T-cell (primary cell): Measurements from ENCODE around the gene TEX36. TPM values are rescaled to one million over a fixed set of nuclear protein-coding genes. Genes with fewer than 3 reads are reported as not detected.
"Not testable (repeated sequence)": the region's sequence is repeated elsewhere in the genome, so short reads cannot be mapped to it uniquely, and the experiment has no call there.

ENCODE experiments used
- ATAC-seq, 4 experiments: fragments of 200-7000 bp in 3 of 4; fragments of 150-1000 bp in 1 of 4; cut with Tn5 transposase; replicated peaks in 1 of 4; 1 replicate in 3 of 4; 2 replicates in 1 of 4; pipeline ENCODE4 v1.10.0; 2021; ENCODE audit warnings: moderate library complexity in 3 of 4, mild to moderate bottlenecking in 2 of 4, moderate number of reproducible peaks in 1 of 4
- CTCF ChIA-PET, 2 donors: fragments of 300-600 bp; sonication (Branson Sonifier 250); formaldehyde crosslinking; loops; one replicate each; lab custom pipeline; 2022; ENCODE audit warnings: antibody characterized with exemption in 2 of 2; lab: Charles Lee
- POLR2A ChIA-PET, 2 donors: fragments of 300-600 bp; sonication (Branson Sonifier 250); formaldehyde crosslinking; loops; one replicate each; lab custom pipeline; 2022; ENCODE audit warnings: antibody characterized with exemption in 2 of 2; lab: Charles Lee
- DNase-seq, 35 experiments: peaks; one replicate each; pipeline versions ENCODE4 v3.0.0 to v3.0.0-alpha.2; 2013 to 2023
- H3K27ac ChIP-seq: one replicate; pipeline ENCODE4 v1.5.1; 2013; ENCODE audit warnings: low read length
- H3K27me3 ChIP-seq, 2 experiments: replicated peaks in 1 of 2; 1 replicate in 1 of 2; 2 replicates in 1 of 2; pipeline versions ENCODE4 v1.6.1 to v1.7.0; 2013; ENCODE audit warnings: low read length in 1 of 2, mixed read lengths in 1 of 2; ENCODE audit not compliant: control insufficient read depth in 2 of 2, insufficient read depth in 2 of 2; ENCODE audit errors: extremely low read depth in 1 of 2
- H3K36me3 ChIP-seq, 2 donors: 1 replicate in 1 of 2; 2 replicates in 1 of 2; pipeline versions ENCODE4 v1.6.1 to v1.7.0; 2013; ENCODE audit warnings: low read length in 1 of 2; ENCODE audit not compliant: control insufficient read depth in 2 of 2, insufficient read depth in 1 of 2; ENCODE audit errors: extremely low read depth in 1 of 2
- H3K4me1 ChIP-seq, 2 experiments: 1 replicate in 1 of 2; 2 replicates in 1 of 2; pipeline versions ENCODE4 v1.6.1 to v1.7.0; 2013; ENCODE audit warnings: low read length in 2 of 2, mixed read lengths in 1 of 2; ENCODE audit not compliant: insufficient read depth in 2 of 2, control insufficient read depth in 1 of 2; ENCODE audit errors: extremely low read depth in 1 of 2
- H3K4me3 ChIP-seq, 2 donors: 1 replicate in 1 of 2; 2 replicates in 1 of 2; pipeline versions ENCODE4 v1.5.1 to v1.7.0; 2013; ENCODE audit warnings: mild to moderate bottlenecking in 2 of 2, low read length in 1 of 2, moderate library complexity in 1 of 2; ENCODE audit not compliant: control insufficient read depth in 1 of 2; ENCODE audit errors: extremely low read depth in 1 of 2
- H3K9me3 ChIP-seq: 2 replicates; pipeline ENCODE4 v1.7.0; 2013
- H3K27ac Mint-ChIP-seq, 2 donors: one replicate each; pipeline ENCODE4 v1.8.0; 2020 to 2021; ENCODE audit warnings: mild to moderate bottlenecking in 2 of 2, mixed read lengths in 2 of 2
- H3K27me3 Mint-ChIP-seq, 2 donors: one replicate each; pipeline ENCODE4 v1.8.0; 2021 to 2022; ENCODE audit warnings: mixed read lengths in 2 of 2
- H3K36me3 Mint-ChIP-seq: one replicate; pipeline ENCODE4 v1.8.0; 2021; ENCODE audit warnings: mixed read lengths
- H3K4me1 Mint-ChIP-seq, 3 donors: one replicate each; pipeline ENCODE4 v1.8.0; 2020 to 2022; ENCODE audit warnings: mixed read lengths in 3 of 3, mild to moderate bottlenecking in 1 of 3
- H3K4me3 Mint-ChIP-seq, 3 donors: one replicate each; pipeline ENCODE4 v1.8.0; 2020 to 2022; ENCODE audit warnings: mild to moderate bottlenecking in 3 of 3, mixed read lengths in 3 of 3, moderate library complexity in 3 of 3
- H3K9me3 Mint-ChIP-seq, 3 donors: one replicate each; pipeline ENCODE4 v1.8.0; 2020 to 2022; ENCODE audit warnings: mixed read lengths in 3 of 3
- WGBS: methylation state at CpG from one replicate; pipeline ENCODE4 v1.1.5; 2013; ENCODE audit warnings: missing lambda C conversion rate; ENCODE audit not compliant: insufficient coverage; 5-methylcytosine and 5-hydroxymethylcytosine counted together
- total RNA-seq, 35 experiments: library from RNA in 6 of 35; stranded (reverse) in 6 of 35; fragments of 120-200 nt in 1 of 35; gene quantifications; one replicate each; pipeline versions ENCODE4 v1.2.1 to v1.2.4 and lab custom pipeline; 2013 to 2026

The TEX36 gene
- total RNA-seq, 5 donors from 2014 or later (not counting 1 experiment from before 2014, with no cell fraction given) = not detected

DNA sequence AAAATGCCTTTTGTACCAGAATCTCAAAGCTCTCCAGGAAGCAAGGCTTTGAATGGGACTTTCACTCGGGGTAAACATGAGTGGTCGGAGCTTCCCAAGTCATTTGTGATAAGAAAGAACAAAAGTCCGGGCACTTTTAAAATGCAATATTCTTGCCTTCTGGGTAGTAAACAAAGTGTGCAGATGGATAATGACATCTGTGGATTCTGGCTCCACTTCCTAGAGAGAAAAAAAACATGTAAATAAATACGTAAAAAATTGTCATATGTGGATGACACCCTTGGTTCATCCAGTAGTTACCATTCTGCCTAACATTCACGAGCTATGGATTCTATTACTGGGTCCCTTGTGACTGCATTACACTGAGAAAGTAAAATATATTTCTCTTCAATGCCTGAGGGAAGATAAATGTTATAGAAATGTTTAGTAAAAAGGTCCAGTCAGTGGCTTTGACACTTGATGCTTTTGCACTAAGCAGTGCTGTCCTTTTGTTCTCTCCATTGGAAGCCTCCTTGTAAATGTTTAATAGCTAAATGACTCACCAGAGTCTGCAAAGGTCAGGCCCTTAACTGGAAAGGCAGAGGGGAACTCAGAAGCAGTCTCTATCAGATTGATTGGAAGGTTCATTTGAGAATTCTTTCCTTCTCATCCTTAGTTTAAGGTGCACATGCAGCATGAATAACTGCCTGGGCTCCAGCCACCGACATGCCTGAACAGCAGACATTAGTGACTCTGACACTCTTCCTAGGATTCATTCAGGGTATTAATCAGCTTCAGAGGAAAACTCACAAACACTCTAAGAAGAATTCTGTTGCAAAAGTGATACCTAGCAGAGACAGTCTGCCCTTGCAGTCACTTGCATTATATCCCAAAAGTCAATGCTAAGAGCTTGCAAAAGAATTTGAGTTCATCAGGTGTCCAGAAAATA lies 24.8 kb upstream of the TEX36 start:
- 90% methylated on average over 1 of the region's 6 CpGs for WGBS
- Histone ChIP-seq H3K4me1 (no peaks in the 10 kb centered on the region), H3K27me3 (no peaks in the 10 kb centered on the region), H3K27ac (no peak overlapping the region), H3K4me3 (no peak overlapping the region), H3K36me3 (no peaks in the 10 kb centered on the region), H3K9me3 (no peaks in the 10 kb centered on the region)
- ChIA-PET CTCF (interaction anchor here in 1 of 2 donors (0.5 kb wide), 1 partner anchor 854 kb away, joined by 3 read pairs; no protein-coding TSS in a partner anchor), POLR2A (interaction anchor here in 1 of 2 donors (0.6 to 0.7 kb wide), 2 partner anchors 110 to 167 kb away, joined by 3 read pairs; no protein-coding TSS in a partner anchor)
- H3K27me3 Mint-ChIP-seq = peaks cover 4 to 10% of the 10 kb centered on the region in 2 donors
- peaks cover 9% of the 10 kb centered on the region for H3K36me3 Mint-ChIP-seq
- H3K4me3 Mint-ChIP-seq = no peak overlapping the region
- H3K9me3 Mint-ChIP-seq = peaks cover 9 to 21% (median 17%) of the 10 kb centered on the region in 3 donors
- no peaks in the 10 kb centered on the region for H3K4me1 Mint-ChIP-seq
- H3K27ac Mint-ChIP-seq = no peak overlapping the region
- DNase-seq (no peak), ATAC-seq (no peak)

DNA sequence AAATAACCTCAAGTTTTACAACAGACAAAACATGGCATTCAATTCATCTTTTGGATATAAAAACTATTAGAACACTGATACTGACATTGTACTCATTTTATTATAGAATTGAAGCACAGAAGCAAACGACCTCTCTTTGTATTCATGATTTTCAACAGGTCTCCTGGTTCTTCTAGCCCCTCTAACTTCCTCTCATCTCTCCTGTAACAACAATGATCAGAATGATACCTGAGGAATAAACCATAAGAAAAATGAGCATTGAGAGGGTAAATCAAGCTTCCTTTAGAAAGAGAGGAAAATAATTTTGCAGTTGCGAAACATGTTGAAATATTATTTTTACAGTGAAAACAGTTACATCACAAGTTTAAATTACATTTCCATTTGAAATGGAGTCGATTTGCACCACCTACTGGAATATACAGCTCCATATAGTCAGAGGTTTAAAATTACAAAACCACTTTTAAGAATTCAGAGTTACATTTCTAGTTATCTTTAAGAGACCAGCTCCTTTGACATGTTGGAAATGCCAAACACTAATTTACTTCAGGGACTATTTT lies 17.5 kb upstream of the TEX36 start:
- no peak overlapping the region for H3K27ac ChIP-seq
- H3K36me3 Mint-ChIP-seq = no peaks in the 10 kb centered on the region
- no peaks in the 10 kb centered on the region for H3K4me1 Mint-ChIP-seq
- CTCF ChIA-PET = interaction anchor here in 1 of 2 donors (0.6 kb wide), 1 partner anchor 847 kb away, joined by 3 read pairs; no protein-coding TSS in a partner anchor
- DNase-seq = no peak
- H3K27ac Mint-ChIP-seq = no peak overlapping the region
- no peaks in the 10 kb centered on the region for H3K9me3 ChIP-seq
- no peak overlapping the region for H3K4me3 ChIP-seq
- no peak overlapping the region for H3K4me3 Mint-ChIP-seq
- H3K36me3 ChIP-seq = no peaks in the 10 kb centered on the region
- POLR2A ChIA-PET = no interaction called here
- no CpG with 5 or more reads among the region's 3 CpGs for WGBS
- peaks cover 0 to 4% (median 3%) of the 10 kb centered on the region in 3 donors for H3K9me3 Mint-ChIP-seq
- H3K27me3 Mint-ChIP-seq = peaks cover 1 to 4% of the 10 kb centered on the region in 2 donors
- no peak for ATAC-seq
- no peaks in the 10 kb centered on the region for H3K4me1 ChIP-seq
- peaks cover 0 to 6% of the 10 kb centered on the region in 2 experiments for H3K27me3 ChIP-seq

DNA sequence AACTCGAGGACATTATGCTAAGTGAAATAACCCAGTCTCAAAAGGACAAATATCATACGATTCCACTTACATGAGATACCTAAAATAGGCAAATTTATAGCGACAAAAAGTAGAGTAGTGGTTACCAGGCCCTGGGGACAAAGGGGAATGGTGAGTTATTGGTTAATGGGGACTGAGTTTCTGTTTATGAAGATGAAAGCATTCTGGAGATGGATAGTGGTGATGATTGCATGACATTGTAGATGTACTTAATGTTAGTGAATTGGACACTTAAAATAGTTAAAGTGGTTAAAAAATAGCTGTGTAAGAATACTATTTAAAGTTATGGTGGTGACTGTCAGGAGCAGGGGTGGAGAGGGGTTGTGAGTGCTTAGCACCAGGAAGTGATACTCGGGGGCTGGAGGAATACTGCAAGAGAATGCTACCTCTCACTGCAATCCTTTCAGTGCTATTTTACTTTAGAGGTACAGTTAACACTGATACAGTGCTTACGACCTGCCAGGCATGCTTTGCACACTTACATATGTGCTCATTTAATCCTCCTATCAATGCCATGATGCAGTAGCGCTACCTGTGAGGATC lies 16.7 kb upstream of the TEX36 start:
- 94% methylated on average over 3 of the region's 6 CpGs for WGBS
- H3K4me1 ChIP-seq = no peaks in the 10 kb centered on the region

DNA sequence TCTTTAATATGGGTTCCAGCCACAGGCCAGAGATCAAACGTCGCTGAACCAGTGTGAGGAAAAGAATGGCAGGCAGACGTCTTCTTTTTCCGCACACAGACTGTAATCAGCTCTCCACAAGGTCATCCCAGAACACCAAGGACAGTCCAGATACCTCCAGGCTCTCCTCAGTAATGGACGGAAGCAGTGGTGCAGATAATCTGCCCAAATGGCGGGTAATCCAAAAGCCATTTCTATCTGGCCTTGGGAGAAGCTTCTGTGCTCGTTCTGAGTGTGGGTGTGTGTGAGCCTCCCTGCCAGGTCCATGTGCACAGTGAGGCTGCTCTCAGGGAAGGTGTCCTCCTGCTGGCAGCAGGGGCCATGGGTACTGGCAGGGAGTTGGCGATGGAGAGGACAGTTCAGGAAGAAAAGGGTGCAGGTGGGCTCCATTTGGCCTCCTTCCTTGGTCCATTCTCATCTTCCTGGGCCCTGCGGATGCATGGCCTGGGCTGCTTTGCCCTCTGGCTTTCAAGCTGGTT lies 15.6 kb upstream of the TEX36 start:
- Mint-ChIP-seq H3K27me3 (peaks cover 1 to 7% of the 10 kb centered on the region in 2 donors), H3K36me3 (no peaks in the 10 kb centered on the region), H3K9me3 (peaks cover 0 to 4% (median 3%) of the 10 kb centered on the region in 3 donors), H3K4me1 (no peaks in the 10 kb centered on the region), H3K4me3 (no peak overlapping the region), H3K27ac (no peak overlapping the region)
- ChIA-PET POLR2A (no interaction called here), CTCF (no interaction called here)
- no peaks in the 10 kb centered on the region for H3K9me3 ChIP-seq
- no peak overlapping the region for H3K27ac ChIP-seq
- no peaks in the 10 kb centered on the region for H3K4me1 ChIP-seq
- no peaks in the 10 kb centered on the region for H3K36me3 ChIP-seq
- DNase-seq = no peak
- H3K27me3 ChIP-seq = peaks cover 0 to 6% of the 10 kb centered on the region in 2 experiments
- 81% methylated on average over 6 of the region's 9 CpGs for WGBS
- no peak overlapping the region for H3K4me3 ChIP-seq
- no peak for ATAC-seq

More for the DNA sequence above, 16.7 kb upstream of the TEX36 start:
- H3K4me3 ChIP-seq = no peak overlapping the region
- Mint-ChIP-seq H3K27me3 (peaks cover 1 to 7% of the 10 kb centered on the region in 2 donors), H3K4me1 (no peaks in the 10 kb centered on the region), H3K9me3 (peaks cover 0 to 4% (median 3%) of the 10 kb centered on the region in 3 donors), H3K36me3 (no peaks in the 10 kb centered on the region), H3K27ac (no peak overlapping the region), H3K4me3 (no peak overlapping the region)
- H3K9me3 ChIP-seq = no peaks in the 10 kb centered on the region
- ChIA-PET POLR2A (no interaction called here), CTCF (no interaction called here)
- no peaks in the 10 kb centered on the region for H3K36me3 ChIP-seq
- no peak for DNase-seq
- H3K27ac ChIP-seq = no peak overlapping the region
- H3K27me3 ChIP-seq = peaks cover 0 to 6% of the 10 kb centered on the region in 2 experiments
- ATAC-seq = no peak

DNA sequence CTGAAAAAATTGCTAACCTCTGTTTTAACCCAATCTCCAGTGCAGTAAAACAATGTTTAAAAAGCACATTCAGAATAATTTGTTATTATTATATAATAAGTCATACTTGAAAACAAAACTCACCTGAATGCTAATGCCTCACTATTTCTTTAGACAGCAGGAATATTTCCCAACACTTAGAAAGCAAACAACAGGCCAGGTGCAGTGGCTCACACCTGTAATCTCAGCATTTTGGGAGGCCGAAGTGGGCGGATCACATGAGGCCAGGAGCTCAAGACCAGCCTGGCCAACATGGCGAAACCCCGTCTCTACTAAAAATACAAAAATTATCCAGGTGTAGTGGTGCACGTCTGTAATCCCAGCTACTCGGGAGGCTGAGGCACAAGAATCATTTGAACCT lies 13.9 kb upstream of the TEX36 start:
- H3K4me1 ChIP-seq, H3K9me3 ChIP-seq, H3K27me3 ChIP-seq, H3K36me3 Mint-ChIP-seq, H3K27ac Mint-ChIP-seq, H3K9me3 Mint-ChIP-seq, H3K27ac ChIP-seq, H3K4me3 Mint-ChIP-seq, H3K36me3 ChIP-seq, CTCF ChIA-PET, POLR2A ChIA-PET, H3K27me3 Mint-ChIP-seq, H3K4me3 ChIP-seq, ATAC-seq, DNase-seq: not testable (repeated sequence)
- whole genome bisulfite sequencing = 83% methylated on average over 4 of the region's 6 CpGs
- H3K4me1 Mint-ChIP-seq = peaks cover 3 to 10% (median 8%) of the 10 kb centered on the region in 3 donors

DNA sequence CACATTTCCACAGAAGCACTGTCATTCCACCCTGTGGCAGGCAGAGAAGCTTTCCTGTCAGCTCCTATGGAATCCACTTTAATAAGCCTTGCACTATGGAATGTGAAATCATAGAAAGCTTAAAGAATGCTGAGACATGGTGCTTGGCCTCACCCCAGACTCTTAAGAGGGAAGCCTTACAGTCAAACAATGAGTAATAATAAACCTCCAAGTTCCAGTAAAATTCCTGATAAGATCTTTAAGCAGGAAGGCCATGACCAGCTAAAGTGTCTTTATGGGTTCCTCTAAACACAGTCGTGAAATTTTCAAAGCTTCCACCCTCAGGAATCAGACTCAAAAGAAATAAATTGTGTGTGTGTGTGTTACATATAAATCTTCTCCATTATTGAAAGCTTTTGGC lies 11.9 kb upstream of the TEX36 start:
- Mint-ChIP-seq H3K27ac (no peak overlapping the region), H3K4me1 (peaks cover 3 to 11% (median 10%) of the 10 kb centered on the region in 3 donors), H3K36me3 (no peaks in the 10 kb centered on the region), H3K9me3 (no peaks in the 10 kb centered on the region), H3K4me3 (no peak overlapping the region), H3K27me3 (peaks cover 3 to 9% of the 10 kb centered on the region in 2 donors)
- peaks cover 0 to 4% of the 10 kb centered on the region in 2 experiments for H3K27me3 ChIP-seq
- H3K4me1 ChIP-seq = no peaks in the 10 kb centered on the region
- H3K27ac ChIP-seq = no peak overlapping the region
- no peaks in the 10 kb centered on the region for H3K9me3 ChIP-seq
- POLR2A ChIA-PET = no interaction called here
- no CpG with 5 or more reads among the region's 1 CpG for WGBS
- CTCF ChIA-PET = no interaction called here
- no peak overlapping the region for H3K4me3 ChIP-seq
- no peaks in the 10 kb centered on the region for H3K36me3 ChIP-seq
- no peak for ATAC-seq
- DNase-seq = no peak
